Fibroblast of the conjunctiva (primary cell): ENCODE measurements around the gene WRAP73.

Source experiments
- DNase-seq: peaks from one replicate; pipeline ENCODE4 v3.0.0-alpha.2; 2010; ENCODE audit warnings: low read depth

Gene WRAP73

GRCh38 chr1:3646596-3646995, 3.3 kb downstream of the WRAP73 start:
- DNase-seq, result no peak

GRCh38 chr1:3645666-3646355, 4.1 kb downstream of the WRAP73 start:
- no peak for DNase-seq

GRCh38 chr1:3645247-3645646, 4.7 kb downstream of the WRAP73 start:
- no peak for DNase-seq

GRCh38 chr1:3644273-3644672, 5.6 kb downstream of the WRAP73 start:
- no peak for DNase-seq

- DNase-seq, result no peak
Measured at GRCh38 chr1:3642919-3643675, 6.8 kb downstream of the WRAP73 start.

- no peak for DNase-seq
Measured at GRCh38 chr1:3641816-3642215, 8.1 kb downstream of the WRAP73 start.

GRCh38 chr1:3641046-3641760, 8.7 kb downstream of the WRAP73 start:
- DNase-seq, result no peak

GRCh38 chr1:3640121-3640837, 9.6 kb downstream of the WRAP73 start:
- DNase-seq, result no peak

GRCh38 chr1:3639397-3639911, 10.4 kb downstream of the WRAP73 start:
- DNase-seq, result no peak

GRCh38 chr1:3638676-3639075, 11.2 kb downstream of the WRAP73 start:
- DNase-seq, result no peak

GRCh38 chr1:3638027-3638426, 11.9 kb downstream of the WRAP73 start:
- DNase-seq, result no peak

GRCh38 chr1:3636531-3636930, 13.4 kb downstream of the WRAP73 start:
- no peak for DNase-seq

- no peak for DNase-seq
Measured at GRCh38 chr1:3636080-3636479, 13.8 kb downstream of the WRAP73 start.

GRCh38 chr1:3634059-3634800, 15.7 kb downstream of the WRAP73 start:
- DNase-seq, result no peak

GRCh38 chr1:3633344-3634058, 16.4 kb downstream of the WRAP73 start:
- DNase-seq, result no peak

GRCh38 chr1:3632716-3633343, 17.1 kb downstream of the WRAP73 start:
- no peak for DNase-seq

- no peak for DNase-seq
Measured at GRCh38 chr1:3632298-3632697, 17.6 kb downstream of the WRAP73 start.

- no peak for DNase-seq
Measured at GRCh38 chr1:3631320-3632260, 18.3 kb downstream of the WRAP73 start.

- no peak for DNase-seq
Measured at GRCh38 chr1:3630914-3631313, 19.0 kb downstream of the WRAP73 start.
